ENCODE data around the gene HDAC5. TPM values are rescaled to one million over a fixed set of nuclear protein-coding genes. Genes with fewer than 3 reads are reported as not detected.
"Not testable (repeated sequence)": the region's sequence is repeated elsewhere in the genome, so short reads cannot be mapped to it uniquely, and the experiment has no call there.

Gene HDAC5
- total RNA-seq, 2 experiments from 2014 or later: 31.4 to 41.5 TPM

GRCh38 chr17:44133918-44134476 is 10.6 kb upstream of the HDAC5 start:
- Histone ChIP-seq H3K4me2 (ENCODE audit: low read length) (no peak overlapping the region), H3K79me2 (ENCODE audit: insufficient read depth, low read depth, low read length) (no peaks in the 10 kb centered on the region), H2AFZ (ENCODE audit: low read length) (no peak overlapping the region), H3K4me3 (ENCODE audit: low read depth, low read length, poor library complexity, severe bottlenecking) (no peak overlapping the region), H4K20me1 (ENCODE audit: insufficient read depth, low read length) (no peaks in the 10 kb centered on the region), H3K27ac (ENCODE audit: low read depth, low read length, poor library complexity, severe bottlenecking) (no peak overlapping the region), H3K9me2 (ENCODE audit: insufficient read depth, low read length) (no peaks in the 10 kb centered on the region), H3K36me3 (ENCODE audit: insufficient read depth, low read length) (no peaks in the 10 kb centered on the region), H3K9me3 (ENCODE audit: low read length) (no peaks in the 10 kb centered on the region), H3K4me1 (ENCODE audit: insufficient read depth, low read length, poor library complexity, severe bottlenecking) (peaks cover 16% of the 10 kb centered on the region)
- BruUV-seq (replicated peaks): no TSS peak
- TF ChIP-seq CTCF (conservative IDR thresholded peaks at IDR 0.05; ENCODE audit: low read length): no peak
- no peak for TF ChIP-seq EZH2phosphoT487 (IDR thresholded peaks at IDR 0.05; ENCODE audit: borderline replicate concordance, low read depth, low read length)
- no peak for DNase-seq (ENCODE audit: low spot score)
- ChIA-PET POLR2A (no interaction called here), CTCF (ENCODE audit: unreplicated experiment) (no interaction called here)
- intact Hi-C loops (cut with micrococcal nuclease; ENCODE audit: unreplicated experiment): no loop called here

GRCh38 chr17:44132275-44132821 is 8.9 kb upstream of the HDAC5 start:
- CTCF ChIA-PET (ENCODE audit: unreplicated experiment): no interaction called here
- no peaks in the 10 kb centered on the region for H4K20me1 ChIP-seq (ENCODE audit: insufficient read depth, low read length)

GRCh38 chr17:44131372-44131771 is 7.9 kb upstream of the HDAC5 start:
- H3K9me2 ChIP-seq (ENCODE audit: insufficient read depth, low read length); H3K9me3 ChIP-seq (ENCODE audit: low read length); H2AFZ ChIP-seq (ENCODE audit: low read length); H3K36me3 ChIP-seq (ENCODE audit: insufficient read depth, low read length); H3K4me1 ChIP-seq (ENCODE audit: insufficient read depth, low read length, poor library complexity, severe bottlenecking); DNase-seq (ENCODE audit: low spot score); H3K4me3 ChIP-seq (ENCODE audit: low read depth, low read length, poor library complexity, severe bottlenecking); H3K79me2 ChIP-seq (ENCODE audit: insufficient read depth, low read depth, low read length); POLR2A ChIA-PET; BruUV-seq (replicated peaks); H4K20me1 ChIP-seq (ENCODE audit: insufficient read depth, low read length); intact Hi-C loops (cut with micrococcal nuclease; ENCODE audit: unreplicated experiment); H3K4me2 ChIP-seq (ENCODE audit: low read length); H3K27ac ChIP-seq (ENCODE audit: low read depth, low read length, poor library complexity, severe bottlenecking); CTCF ChIA-PET (ENCODE audit: unreplicated experiment): not testable (repeated sequence)

More at GRCh38 chr17:44132275-44132821, 8.9 kb upstream of the HDAC5 start:
- no peaks in the 10 kb centered on the region for H3K79me2 ChIP-seq (ENCODE audit: insufficient read depth, low read depth, low read length)
- no peak overlapping the region for H3K4me3 ChIP-seq (ENCODE audit: low read depth, low read length, poor library complexity, severe bottlenecking)
- no TSS peak for BruUV-seq (replicated peaks)
- H3K4me1 ChIP-seq (ENCODE audit: insufficient read depth, low read length, poor library complexity, severe bottlenecking): peaks cover 3% of the 10 kb centered on the region
- no peaks in the 10 kb centered on the region for H3K9me2 ChIP-seq (ENCODE audit: insufficient read depth, low read length)
- DNase-seq (ENCODE audit: low spot score): no peak
- no peak overlapping the region for H3K27ac ChIP-seq (ENCODE audit: low read depth, low read length, poor library complexity, severe bottlenecking)
- H3K9me3 ChIP-seq (ENCODE audit: low read length): no peaks in the 10 kb centered on the region
- no peak overlapping the region for H2AFZ ChIP-seq (ENCODE audit: low read length)
- no peak overlapping the region for H3K4me2 ChIP-seq (ENCODE audit: low read length)
- intact Hi-C loops (cut with micrococcal nuclease; ENCODE audit: unreplicated experiment): no loop called here
- TF ChIP-seq EZH2phosphoT487 (IDR thresholded peaks at IDR 0.05; ENCODE audit: borderline replicate concordance, low read depth, low read length) (no peak), CTCF (conservative IDR thresholded peaks at IDR 0.05; ENCODE audit: low read length) (no peak)
- POLR2A ChIA-PET: no interaction called here
- no peaks in the 10 kb centered on the region for H3K36me3 ChIP-seq (ENCODE audit: insufficient read depth, low read length)

Measured in OCI-LY7 (cell line).